ENCODE measurements around the gene MACROD2.
"Not testable (repeated sequence)": the region's sequence is repeated elsewhere in the genome, so short reads cannot be mapped to it uniquely, and the experiment has no call there.

MACROD2 gene

GRCh38 chr20:14178952-14179351, 183.6 kb downstream of the MACROD2 start:
- FAIRE-seq (no peak), DNase-seq (ENCODE audit: insufficient read length, low spot score) (no peak)

GRCh38 chr20:14189794-14190402, 194.6 kb downstream of the MACROD2 start:
- FAIRE-seq (no peak), DNase-seq (ENCODE audit: insufficient read length, low spot score) (no peak)

DNA sequence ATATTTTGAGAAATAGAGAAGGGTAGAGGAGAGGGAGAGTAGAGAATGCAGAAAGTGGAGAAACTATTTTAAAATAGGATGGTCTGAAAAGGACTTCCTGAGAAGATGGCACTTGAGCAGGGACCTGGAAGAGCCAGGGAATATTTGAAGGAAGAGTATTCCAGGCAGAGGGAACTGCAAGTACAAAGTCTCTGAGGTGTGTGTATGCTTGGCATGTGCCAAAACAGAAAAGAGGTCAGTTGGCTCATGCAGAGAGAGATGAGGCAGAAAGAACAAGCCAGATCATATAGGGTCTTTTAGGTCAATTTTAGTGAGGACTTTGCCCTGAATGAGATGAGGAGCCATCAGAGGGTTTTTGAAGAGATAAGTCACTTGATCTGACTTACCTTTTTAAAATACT, 196.2 kb downstream of the MACROD2 start:
- FAIRE-seq (no peak), DNase-seq (ENCODE audit: insufficient read length, low spot score) (no peak)

GRCh38 chr20:14193443-14193842, 198.1 kb downstream of the MACROD2 start:
- no peak for DNase-seq (ENCODE audit: insufficient read length, low spot score)
- no peak for FAIRE-seq

DNA sequence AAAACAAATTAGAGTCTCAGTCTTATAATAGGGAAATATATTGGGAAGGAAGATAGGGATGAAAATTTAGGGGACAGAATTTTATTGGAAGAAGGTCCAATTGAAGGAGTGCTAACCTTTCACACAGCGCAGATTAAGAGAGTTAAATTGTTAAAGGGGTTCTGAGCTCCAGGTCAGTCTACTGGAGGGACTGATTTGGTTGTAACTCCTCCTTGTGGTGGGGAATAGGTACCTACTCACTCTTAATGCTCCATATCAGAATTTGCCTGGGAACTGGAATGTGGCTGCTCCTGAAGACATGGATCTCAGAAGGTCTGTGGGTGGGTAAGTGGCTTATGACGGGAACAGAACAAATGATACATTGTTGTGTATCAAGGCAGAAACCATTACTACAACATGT, 198.6 kb downstream of the MACROD2 start:
- FAIRE-seq (no peak), DNase-seq (ENCODE audit: insufficient read length, low spot score) (no peak)

GRCh38 chr20:14197097-14197496, 201.8 kb downstream of the MACROD2 start:
- FAIRE-seq = no peak
- no peak for DNase-seq (ENCODE audit: insufficient read length, low spot score)

DNA sequence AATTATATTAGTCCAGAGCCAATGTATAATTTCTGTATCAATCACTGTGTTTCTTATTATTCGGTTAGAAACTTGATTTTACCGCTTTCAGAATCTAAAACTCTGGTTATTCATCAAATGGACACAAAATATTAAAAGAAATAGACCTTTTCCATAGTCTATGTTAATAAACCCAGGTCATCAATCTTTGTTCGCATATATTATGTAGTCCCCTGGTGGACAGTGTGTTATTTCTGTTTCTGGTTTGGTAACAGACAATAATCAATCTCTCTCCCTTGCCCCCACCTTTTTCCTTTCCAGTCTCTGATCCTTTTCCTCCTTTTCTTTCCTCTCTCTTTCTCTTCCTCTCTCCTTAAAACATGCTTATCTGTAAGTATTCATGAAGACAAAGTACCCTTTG, 203.1 kb downstream of the MACROD2 start:
- FAIRE-seq (no peak), DNase-seq (ENCODE audit: insufficient read length, low spot score) (no peak)

DNA sequence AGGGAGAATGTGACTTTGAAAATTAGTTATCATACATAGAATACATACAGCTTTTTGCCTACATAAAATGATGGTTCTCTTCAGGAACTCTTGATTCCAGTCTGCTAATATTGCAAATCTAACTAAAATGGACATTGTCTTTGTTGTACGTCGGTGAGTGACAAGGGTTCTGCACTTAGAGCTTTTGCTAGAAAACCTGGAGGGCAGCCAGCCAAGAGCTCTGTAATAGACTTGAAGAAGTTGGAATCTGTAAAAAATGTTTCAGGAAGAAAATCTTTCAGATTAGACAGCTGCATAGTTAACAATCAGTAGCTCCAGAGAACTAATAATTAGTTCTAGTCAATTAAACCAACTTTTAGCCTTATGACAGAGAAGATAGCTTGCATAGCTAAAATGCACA, 203.8 kb downstream of the MACROD2 start:
- no peak for FAIRE-seq
- no peak for DNase-seq (ENCODE audit: insufficient read length, low spot score)

- DNase-seq (ENCODE audit: insufficient read length, low spot score) (no peak), FAIRE-seq (no peak)
These were observed 208.3 kb downstream of the MACROD2 start for GRCh38 chr20:14203657-14204056.

DNA sequence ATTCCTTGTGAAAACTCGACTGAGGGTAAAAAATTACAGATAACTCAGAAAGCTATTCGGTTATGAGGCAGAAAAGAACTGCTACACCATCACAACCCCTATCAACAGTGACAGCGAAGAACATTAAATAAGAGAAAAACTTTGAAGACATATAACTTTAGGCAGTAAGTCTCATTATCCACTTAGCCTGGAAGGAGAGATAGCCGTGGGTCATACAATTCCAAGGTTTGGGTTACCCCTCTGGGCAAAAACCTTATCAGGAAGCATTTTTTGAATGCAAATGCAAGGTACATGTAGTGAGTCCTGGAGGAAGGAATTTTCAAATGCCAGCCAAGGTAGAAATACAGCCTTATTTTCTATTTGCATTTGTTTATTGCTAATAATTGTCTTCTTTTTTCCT, 212.3 kb downstream of the MACROD2 start:
- DNase-seq (ENCODE audit: insufficient read length, low spot score) (no peak), FAIRE-seq (no peak)

DNA sequence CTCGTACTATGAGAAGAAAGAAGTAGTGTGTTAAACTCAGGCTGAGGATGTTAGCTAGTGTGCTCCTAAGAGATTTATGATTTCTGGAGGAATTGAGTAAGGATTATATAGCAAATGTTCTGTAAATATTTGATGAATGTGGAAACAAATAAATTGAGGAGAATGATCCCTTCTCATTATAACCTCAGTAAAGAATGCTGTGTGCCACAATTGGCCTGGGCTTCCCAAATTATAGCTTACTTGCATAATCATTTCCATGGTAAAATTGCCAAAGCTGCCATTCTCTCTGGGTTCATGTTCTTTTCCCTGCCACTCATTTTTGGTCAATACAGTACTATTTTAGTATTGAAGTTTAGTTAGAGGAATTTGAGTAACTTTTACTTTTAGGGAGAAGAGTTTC, 213.6 kb downstream of the MACROD2 start:
- FAIRE-seq = no peak
- DNase-seq (ENCODE audit: insufficient read length, low spot score) = no peak

DNA sequence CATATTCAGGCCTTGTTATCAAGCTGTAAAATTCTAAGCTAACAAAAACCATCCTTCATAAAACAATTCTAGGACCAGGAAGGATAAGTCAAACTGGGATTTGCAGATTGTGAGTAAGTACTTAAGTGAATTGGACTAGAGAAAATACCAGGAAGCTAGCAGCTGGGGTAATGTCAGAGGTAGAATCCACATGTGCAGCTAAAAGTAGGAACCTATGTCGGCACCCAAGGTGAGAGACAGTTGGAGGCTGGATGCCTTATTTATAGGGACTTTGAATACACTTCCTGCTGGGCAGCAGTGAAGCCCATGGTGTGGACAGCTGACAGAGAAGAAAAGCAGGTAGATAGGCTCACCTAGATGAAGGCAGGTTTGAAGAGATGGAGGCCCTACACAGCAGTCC, 214.8 kb downstream of the MACROD2 start:
- no peak for DNase-seq (ENCODE audit: insufficient read length, low spot score)
- no peak for FAIRE-seq

DNA sequence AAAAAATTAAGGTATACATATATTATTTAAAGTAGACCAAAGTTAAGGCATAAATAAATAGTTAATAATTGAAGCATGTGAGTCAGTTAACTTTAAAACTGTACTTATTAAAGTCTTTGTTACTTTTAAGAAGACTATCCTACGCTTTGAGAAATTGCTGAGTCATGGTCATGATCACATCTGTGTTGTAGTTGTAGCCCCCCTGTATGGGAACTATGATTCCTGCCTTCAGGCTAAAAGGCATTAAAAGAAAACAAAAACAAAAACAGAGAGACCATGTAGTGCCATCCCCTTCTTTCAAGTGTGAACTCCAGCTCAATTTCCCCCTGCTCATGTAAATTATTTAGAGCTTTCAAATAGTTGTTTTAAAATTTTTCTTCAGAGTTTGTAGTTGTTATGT, 218.7 kb downstream of the MACROD2 start:
- FAIRE-seq = no peak
- no peak for DNase-seq (ENCODE audit: insufficient read length, low spot score)

GRCh38 chr20:14215880-14216279, 220.6 kb downstream of the MACROD2 start:
- not testable (repeated sequence) for FAIRE-seq

GRCh38 chr20:14219801-14220461, 224.6 kb downstream of the MACROD2 start:
- no peak for FAIRE-seq
- no peak for DNase-seq (ENCODE audit: insufficient read length, low spot score)

More at GRCh38 chr20:14215880-14216279, 220.6 kb downstream of the MACROD2 start:
- DNase-seq (ENCODE audit: insufficient read length, low spot score) = not testable (repeated sequence)

DNA sequence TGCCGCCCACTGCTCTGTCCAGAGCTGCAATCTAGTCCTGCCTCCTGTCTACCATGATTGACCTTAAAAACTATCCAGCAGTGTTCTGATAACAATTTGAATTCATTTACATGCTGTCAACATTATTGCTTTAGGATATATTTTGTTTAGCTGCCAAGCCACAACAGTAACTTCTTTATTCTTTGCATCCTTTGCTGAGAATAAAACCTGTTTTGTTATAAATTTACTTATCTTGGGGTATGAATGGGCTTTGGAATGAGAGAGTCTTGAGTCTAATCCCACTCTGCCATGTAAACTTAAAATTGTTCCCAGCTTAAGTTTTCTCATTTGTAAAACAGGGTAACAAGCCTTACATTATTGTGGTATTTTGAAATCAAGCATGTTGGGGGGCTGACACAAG, 225.7 kb downstream of the MACROD2 start:
- FAIRE-seq = no peak
- DNase-seq (ENCODE audit: insufficient read length, low spot score) = no peak

DNA sequence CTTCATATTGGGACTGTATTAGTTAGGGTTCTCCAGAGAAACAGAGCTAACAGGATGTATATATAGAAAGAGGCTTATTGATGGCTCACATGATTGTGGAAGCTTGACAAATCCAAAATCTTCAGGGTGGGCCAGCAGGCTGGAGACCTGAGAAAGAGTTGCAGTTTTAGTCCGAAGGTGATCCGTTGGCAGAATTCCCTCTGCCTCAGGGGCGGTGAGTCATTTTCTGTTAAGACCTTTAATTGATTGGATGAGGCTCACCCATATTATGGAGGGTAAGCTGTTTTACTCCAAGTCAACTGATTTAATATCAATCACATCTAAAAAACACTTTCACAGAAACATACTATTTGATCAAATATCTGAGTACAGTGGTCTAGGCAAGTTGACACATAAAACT, 228.5 kb downstream of the MACROD2 start:
- FAIRE-seq (no peak), DNase-seq (ENCODE audit: insufficient read length, low spot score) (no peak)

GRCh38 chr20:14226051-14227049, 231.0 kb downstream of the MACROD2 start:
- FAIRE-seq; DNase-seq (ENCODE audit: insufficient read length, low spot score): not testable (repeated sequence)

DNA sequence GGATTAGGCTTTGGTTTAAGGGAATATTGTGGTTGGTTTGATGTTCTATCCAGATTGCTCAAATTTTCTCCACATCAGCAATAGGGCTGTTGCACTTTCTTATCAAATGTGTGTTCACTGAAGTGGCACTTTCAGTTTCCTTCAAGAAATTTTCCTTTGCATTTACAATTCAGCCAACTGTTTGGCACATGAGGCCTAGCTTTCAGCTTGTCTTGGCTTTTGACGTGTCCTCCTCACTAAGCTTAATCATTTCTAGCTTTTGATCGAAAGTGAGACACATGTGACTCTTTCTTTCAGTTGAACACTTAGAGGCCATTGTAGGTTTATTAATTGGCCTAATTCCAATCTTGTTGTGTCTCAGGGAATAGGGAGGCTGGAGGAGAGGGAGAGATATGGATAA, 237.3 kb downstream of the MACROD2 start:
- no peak for DNase-seq (ENCODE audit: insufficient read length, low spot score)
- no peak for FAIRE-seq

DNA sequence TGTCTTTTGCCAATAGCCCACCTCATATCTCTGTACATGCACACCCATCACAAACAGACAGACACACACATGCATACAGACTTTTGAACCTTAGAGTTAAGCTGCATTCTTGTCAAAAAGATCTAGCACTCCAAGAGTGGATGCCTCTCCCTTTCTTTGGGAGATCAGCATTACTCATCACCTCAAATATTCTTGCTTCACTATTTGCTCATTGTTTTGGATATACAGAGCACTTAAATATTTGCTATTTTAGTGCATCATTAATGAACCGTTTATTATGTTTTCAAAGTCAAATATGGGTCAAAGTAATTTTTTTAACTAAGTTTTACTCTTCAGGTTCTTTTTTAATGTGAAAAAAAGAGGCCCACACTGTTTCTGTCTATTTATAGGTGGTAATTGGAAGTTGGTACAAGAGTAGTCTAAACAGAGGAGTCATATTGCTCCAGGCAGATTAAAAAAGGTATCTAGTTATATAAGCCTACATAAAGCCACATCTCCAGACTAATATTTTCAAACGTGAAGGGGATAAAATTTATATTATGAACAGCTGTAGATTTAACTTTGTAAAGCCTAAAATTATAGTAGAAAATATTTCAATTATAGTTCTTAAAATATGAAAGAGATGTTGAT, 239.5 kb downstream of the MACROD2 start:
- FAIRE-seq (no peak), DNase-seq (ENCODE audit: insufficient read length, low spot score) (no peak)

- FAIRE-seq = no peak
- no peak for DNase-seq (ENCODE audit: insufficient read length, low spot score)
These were observed 240.0 kb downstream of the MACROD2 start for GRCh38 chr20:14235355-14235754.

Data from GM19239 (cell line).